ENCODE data around the gene PRRG4.

GRCh38 chr11:32881286-32881685, 51.6 kb downstream of the PRRG4 start:
- TF ChIP-seq, protein P1, sequence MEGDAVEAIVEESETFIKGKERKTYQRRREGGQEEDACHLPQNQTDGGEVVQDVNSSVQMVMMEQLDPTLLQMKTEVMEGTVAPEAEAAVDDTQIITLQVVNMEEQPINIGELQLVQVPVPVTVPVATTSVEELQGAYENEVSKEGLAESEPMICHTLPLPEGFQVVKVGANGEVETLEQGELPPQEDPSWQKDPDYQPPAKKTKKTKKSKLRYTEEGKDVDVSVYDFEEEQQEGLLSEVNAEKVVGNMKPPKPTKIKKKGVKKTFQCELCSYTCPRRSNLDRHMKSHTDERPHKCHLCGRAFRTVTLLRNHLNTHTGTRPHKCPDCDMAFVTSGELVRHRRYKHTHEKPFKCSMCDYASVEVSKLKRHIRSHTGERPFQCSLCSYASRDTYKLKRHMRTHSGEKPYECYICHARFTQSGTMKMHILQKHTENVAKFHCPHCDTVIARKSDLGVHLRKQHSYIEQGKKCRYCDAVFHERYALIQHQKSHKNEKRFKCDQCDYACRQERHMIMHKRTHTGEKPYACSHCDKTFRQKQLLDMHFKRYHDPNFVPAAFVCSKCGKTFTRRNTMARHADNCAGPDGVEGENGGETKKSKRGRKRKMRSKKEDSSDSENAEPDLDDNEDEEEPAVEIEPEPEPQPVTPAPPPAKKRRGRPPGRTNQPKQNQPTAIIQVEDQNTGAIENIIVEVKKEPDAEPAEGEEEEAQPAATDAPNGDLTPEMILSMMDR (conservative IDR thresholded peaks at IDR 0.05; ENCODE audit: low read depth in 2 of 2): no peak
- TF ChIP-seq POLR2AphosphoS5 (IDR thresholded peaks at IDR 0.05; ENCODE audit: low read depth) (no peak), EZH2 (IDR thresholded peaks at IDR 0.05; ENCODE audit: low read depth, unreplicated experiment) (no peak), EZH2phosphoT487 (IDR thresholded peaks at IDR 0.05; ENCODE audit: unreplicated experiment) (no peak), ZNF114 (CRISPR knock-in tag; IDR thresholded peaks at IDR 0.05) (no peak), ETS1 (IDR thresholded peaks at IDR 0.05) (no peak), NANOG (IDR thresholded peaks at IDR 0.05; ENCODE audit: borderline replicate concordance) (no peak)
- TF ChIP-seq, protein P2, sequence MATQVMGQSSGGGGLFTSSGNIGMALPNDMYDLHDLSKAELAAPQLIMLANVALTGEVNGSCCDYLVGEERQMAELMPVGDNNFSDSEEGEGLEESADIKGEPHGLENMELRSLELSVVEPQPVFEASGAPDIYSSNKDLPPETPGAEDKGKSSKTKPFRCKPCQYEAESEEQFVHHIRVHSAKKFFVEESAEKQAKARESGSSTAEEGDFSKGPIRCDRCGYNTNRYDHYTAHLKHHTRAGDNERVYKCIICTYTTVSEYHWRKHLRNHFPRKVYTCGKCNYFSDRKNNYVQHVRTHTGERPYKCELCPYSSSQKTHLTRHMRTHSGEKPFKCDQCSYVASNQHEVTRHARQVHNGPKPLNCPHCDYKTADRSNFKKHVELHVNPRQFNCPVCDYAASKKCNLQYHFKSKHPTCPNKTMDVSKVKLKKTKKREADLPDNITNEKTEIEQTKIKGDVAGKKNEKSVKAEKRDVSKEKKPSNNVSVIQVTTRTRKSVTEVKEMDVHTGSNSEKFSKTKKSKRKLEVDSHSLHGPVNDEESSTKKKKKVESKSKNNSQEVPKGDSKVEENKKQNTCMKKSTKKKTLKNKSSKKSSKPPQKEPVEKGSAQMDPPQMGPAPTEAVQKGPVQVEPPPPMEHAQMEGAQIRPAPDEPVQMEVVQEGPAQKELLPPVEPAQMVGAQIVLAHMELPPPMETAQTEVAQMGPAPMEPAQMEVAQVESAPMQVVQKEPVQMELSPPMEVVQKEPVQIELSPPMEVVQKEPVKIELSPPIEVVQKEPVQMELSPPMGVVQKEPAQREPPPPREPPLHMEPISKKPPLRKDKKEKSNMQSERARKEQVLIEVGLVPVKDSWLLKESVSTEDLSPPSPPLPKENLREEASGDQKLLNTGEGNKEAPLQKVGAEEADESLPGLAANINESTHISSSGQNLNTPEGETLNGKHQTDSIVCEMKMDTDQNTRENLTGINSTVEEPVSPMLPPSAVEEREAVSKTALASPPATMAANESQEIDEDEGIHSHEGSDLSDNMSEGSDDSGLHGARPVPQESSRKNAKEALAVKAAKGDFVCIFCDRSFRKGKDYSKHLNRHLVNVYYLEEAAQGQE (IDR thresholded peaks at IDR 0.05; ENCODE audit: unreplicated experiment): no peak
- TF ChIP-seq, protein P3, sequence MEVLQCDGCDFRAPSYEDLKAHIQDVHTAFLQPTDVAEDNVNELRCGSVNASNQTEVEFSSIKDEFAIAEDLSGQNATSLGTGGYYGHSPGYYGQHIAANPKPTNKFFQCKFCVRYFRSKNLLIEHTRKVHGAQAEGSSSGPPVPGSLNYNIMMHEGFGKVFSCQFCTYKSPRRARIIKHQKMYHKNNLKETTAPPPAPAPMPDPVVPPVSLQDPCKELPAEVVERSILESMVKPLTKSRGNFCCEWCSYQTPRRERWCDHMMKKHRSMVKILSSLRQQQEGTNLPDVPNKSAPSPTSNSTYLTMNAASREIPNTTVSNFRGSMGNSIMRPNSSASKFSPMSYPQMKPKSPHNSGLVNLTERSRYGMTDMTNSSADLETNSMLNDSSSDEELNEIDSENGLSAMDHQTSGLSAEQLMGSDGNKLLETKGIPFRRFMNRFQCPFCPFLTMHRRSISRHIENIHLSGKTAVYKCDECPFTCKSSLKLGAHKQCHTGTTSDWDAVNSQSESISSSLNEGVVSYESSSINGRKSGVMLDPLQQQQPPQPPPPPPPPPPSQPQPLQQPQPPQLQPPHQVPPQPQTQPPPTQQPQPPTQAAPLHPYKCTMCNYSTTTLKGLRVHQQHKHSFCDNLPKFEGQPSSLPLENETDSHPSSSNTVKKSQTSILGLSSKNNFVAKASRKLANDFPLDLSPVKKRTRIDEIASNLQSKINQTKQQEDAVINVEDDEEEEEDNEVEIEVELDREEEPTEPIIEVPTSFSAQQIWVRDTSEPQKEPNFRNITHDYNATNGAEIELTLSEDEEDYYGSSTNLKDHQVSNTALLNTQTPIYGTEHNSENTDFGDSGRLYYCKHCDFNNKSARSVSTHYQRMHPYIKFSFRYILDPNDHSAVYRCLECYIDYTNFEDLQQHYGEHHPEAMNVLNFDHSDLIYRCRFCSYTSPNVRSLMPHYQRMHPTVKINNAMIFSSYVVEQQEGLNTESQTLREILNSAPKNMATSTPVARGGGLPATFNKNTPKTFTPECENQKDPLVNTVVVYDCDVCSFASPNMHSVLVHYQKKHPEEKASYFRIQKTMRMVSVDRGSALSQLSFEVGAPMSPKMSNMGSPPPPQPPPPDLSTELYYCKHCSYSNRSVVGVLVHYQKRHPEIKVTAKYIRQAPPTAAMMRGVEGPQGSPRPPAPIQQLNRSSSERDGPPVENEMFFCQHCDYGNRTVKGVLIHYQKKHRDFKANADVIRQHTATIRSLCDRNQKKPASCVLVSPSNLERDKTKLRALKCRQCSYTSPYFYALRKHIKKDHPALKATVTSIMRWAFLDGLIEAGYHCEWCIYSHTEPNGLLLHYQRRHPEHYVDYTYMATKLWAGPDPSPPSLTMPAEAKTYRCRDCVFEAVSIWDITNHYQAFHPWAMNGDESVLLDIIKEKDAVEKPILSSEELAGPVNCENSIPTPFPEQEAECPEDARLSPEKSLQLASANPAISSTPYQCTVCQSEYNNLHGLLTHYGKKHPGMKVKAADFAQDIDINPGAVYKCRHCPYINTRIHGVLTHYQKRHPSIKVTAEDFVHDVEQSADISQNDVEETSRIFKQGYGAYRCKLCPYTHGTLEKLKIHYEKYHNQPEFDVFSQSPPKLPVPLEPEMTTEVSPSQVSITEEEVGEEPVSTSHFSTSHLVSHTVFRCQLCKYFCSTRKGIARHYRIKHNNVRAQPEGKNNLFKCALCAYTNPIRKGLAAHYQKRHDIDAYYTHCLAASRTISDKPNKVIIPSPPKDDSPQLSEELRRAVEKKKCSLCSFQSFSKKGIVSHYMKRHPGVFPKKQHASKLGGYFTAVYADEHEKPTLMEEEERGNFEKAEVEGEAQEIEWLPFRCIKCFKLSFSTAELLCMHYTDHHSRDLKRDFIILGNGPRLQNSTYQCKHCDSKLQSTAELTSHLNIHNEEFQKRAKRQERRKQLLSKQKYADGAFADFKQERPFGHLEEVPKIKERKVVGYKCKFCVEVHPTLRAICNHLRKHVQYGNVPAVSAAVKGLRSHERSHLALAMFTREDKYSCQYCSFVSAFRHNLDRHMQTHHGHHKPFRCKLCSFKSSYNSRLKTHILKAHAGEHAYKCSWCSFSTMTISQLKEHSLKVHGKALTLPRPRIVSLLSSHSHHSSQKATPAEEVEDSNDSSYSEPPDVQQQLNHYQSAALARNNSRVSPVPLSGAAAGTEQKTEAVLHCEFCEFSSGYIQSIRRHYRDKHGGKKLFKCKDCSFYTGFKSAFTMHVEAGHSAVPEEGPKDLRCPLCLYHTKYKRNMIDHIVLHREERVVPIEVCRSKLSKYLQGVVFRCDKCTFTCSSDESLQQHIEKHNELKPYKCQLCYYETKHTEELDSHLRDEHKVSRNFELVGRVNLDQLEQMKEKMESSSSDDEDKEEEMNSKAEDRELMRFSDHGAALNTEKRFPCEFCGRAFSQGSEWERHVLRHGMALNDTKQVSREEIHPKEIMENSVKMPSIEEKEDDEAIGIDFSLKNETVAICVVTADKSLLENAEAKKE (CRISPR knock-in tag; IDR thresholded peaks at IDR 0.05): no peak
